HUES6 (cell line): ENCODE measurements around the gene FTCD.

ENCODE experiments used
- H3K27ac ChIP-seq: 2 replicates; pipeline ENCODE4 v1.7.0; 2013; ENCODE audit warnings: low read depth, mild to moderate bottlenecking, low read length, inconsistent platforms
- H3K27me3 ChIP-seq: 2 replicates; pipeline ENCODE4 v1.6.1; 2013; ENCODE audit warnings: low read length; ENCODE audit not compliant: control insufficient read depth, insufficient read depth
- H3K36me3 ChIP-seq: 2 replicates; pipeline ENCODE4 v1.6.1; 2013; ENCODE audit warnings: low read length; ENCODE audit not compliant: control insufficient read depth, insufficient read depth
- H3K4me1 ChIP-seq: 2 replicates; pipeline ENCODE4 v1.6.1; 2013; ENCODE audit warnings: low read length; ENCODE audit not compliant: control insufficient read depth, insufficient read depth
- H3K4me3 ChIP-seq: 2 replicates; pipeline ENCODE4 v1.5.1; 2013; ENCODE audit warnings: low read depth, low read length
- H3K9ac ChIP-seq: one replicate; pipeline ENCODE4 v1.6.1; 2013; ENCODE audit warnings: mild to moderate bottlenecking, low read length
- H3K9me3 ChIP-seq: 2 replicates; pipeline ENCODE4 v1.6.1; 2013; ENCODE audit warnings: low read depth, low read length; ENCODE audit not compliant: control insufficient read depth, insufficient read depth

Gene FTCD

GRCh38 chr21:46124926-46125845 lies 30.2 kb downstream of the FTCD start:
- Histone ChIP-seq H3K4me1 (no peaks in the 10 kb centered on the region; the same call in 1 of the 2 replicates), H3K36me3 (peaks cover 78% of the 10 kb centered on the region), H3K9ac (no peak overlapping the region), H3K9me3 (no peaks in the 10 kb centered on the region), H3K27me3 (no peaks in the 10 kb centered on the region), H3K27ac (no peak overlapping the region), H3K4me3 (no peak overlapping the region)

GRCh38 chr21:46124083-46124925 lies 31.1 kb downstream of the FTCD start:
- Histone ChIP-seq H3K9ac (no peak overlapping the region), H3K4me1 (no peaks in the 10 kb centered on the region; the same call in 1 of the 2 replicates), H3K27ac (no peak overlapping the region), H3K27me3 (no peaks in the 10 kb centered on the region), H3K36me3 (peaks cover 84% of the 10 kb centered on the region), H3K9me3 (no peaks in the 10 kb centered on the region), H3K4me3 (no peak overlapping the region)

DNA sequence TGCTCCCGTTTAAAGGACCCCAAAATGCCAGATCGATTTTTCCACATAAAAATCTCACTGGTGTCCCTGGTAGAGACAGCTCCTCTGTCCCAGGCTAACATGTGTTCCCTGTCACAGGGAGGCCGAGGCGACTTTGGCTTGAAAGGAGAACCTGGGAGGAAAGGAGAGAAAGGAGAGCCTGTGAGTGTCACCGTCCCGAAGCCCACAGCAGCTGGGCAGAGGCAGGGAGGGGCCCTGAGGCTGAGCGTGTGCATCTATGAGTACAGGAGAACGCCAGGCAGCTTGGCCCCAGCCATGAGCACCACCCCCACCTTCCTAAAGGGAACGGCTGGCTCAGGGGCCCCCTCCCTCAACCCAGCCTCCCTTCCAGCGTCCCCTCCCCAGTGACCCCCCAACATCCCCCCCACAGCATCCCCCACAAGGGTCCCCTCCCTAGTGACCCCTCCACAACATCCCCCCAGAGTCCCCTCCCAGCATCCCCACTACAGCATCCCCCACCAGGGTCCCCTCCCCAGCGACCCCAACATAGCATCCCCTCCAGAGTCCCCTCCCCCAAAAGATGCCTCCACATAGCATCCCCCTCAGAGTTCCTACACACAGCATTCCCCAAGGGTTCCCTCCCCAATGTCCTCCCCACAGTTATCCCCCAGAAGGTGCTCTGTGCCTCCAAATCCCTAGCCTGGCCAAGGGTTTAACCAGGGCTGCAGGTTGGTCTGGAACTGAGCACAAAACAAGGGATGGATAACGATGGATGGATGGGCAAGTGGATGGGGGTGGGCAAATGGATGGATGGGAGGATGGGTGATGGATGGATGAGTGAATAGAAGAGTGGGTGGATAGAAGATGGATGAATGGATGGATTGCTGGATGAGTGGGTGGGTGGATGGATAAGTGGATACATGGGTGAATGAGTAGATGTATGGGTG lies 32.4 kb downstream of the FTCD start:
- no peak overlapping the region for H3K9ac ChIP-seq
- H3K4me1 ChIP-seq = no peaks in the 10 kb centered on the region
- no peak overlapping the region for H3K27ac ChIP-seq
- H3K36me3 ChIP-seq = peaks cover 92% of the 10 kb centered on the region
- no peak overlapping the region for H3K4me3 ChIP-seq
- H3K9me3 ChIP-seq = no peaks in the 10 kb centered on the region
- H3K27me3 ChIP-seq = no peaks in the 10 kb centered on the region

GRCh38 chr21:46122237-46122671 lies 33.1 kb downstream of the FTCD start:
- H3K9me3 ChIP-seq = no peaks in the 10 kb centered on the region
- no peaks in the 10 kb centered on the region for H3K27me3 ChIP-seq
- H3K4me1 ChIP-seq = no peaks in the 10 kb centered on the region
- H3K4me3 ChIP-seq = no peak overlapping the region
- H3K27ac ChIP-seq = no peak overlapping the region
- no peak overlapping the region for H3K9ac ChIP-seq
- H3K36me3 ChIP-seq = peaks cover 92% of the 10 kb centered on the region

DNA sequence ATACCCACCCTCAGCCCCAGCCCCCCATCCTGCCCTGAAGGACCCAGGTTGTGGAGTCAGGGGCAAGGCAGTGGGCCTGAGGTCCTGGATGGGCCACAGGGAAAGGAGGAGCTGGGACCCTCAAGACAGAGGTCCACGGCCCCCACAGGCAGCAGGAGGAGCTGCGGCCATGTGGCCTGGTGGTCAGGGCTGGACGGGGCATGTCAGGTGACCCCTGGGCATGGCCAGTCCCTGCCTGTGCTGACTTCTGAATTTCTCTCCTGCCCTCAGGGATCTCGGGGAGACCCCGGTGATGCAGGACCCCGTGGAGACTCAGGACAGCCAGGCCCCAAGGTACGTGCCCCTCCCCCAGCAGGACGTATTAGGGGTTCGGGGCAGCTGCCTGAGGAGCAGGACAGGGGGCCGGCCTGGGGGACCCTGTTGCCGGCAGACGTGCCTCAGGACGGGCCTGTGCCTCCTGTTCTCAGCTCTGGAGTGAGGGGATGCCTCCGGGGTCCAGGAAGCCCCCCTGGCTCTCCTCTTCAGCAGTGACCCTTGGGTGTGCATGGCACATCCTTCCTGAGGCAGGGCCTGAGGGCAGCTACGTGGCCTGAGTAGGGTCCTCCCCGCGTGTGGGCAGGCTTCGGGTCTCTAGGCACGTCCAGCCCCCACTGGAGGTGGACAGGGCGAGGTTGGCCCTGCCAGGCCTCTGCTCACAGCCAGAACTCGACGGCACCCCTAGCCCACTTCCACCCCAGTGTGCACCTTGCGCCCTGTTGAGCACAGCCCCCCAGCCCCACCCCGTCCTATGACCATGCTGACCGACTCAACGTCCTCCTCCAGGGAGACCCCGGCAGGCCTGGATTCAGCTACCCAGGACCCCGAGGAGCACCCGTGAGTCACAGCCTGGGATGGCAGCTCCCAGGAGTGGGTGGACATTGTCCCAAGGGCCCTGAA lies 33.8 kb downstream of the FTCD start:
- H3K36me3 ChIP-seq = peaks cover 92% of the 10 kb centered on the region

DNA sequence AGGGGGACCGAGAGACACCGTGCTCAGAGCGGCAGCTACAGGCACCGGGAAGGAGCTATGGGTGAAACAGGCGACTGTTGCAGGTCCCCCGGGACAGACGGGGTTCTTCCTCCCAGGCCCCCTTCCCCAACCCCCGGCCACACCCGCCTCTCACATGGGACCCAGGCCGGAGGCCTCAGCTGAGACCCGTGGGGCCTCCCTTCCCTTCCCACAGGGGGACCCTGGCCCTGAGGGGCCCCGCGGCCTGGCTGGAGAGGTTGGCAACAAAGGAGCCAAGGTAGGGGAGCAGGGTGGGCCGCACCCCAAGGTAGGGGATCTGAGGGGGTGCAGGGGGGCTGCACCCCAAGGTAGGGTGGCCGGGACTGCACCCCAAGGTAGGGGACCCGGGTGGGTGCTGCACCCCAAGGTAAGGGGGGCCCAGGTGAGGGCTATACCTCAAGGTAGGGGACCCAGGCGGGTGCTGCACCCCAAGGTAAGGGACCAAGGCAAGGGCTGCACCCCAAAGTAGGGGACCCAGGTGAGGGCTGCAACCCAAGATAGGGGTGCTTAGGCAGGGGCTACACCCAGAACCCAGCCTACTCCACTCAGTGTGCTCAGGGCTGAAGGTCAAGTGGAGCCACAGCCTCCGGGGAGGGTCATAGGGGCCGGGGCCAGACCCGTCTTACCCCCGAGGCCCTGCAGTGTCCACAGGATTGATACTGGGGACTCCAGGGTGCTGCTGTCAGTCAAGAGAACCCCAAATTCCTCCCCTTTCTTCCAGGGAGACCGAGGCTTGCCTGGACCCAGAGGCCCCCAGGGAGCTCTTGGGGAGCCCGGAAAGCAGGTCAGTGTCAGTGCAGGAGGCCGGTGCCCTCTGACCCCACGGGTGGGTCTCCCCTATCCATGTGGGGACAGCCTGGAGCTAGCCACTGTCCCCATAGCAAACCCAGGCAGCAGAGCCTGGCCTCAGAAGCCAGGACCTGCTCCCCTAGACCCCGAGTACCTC lies 34.8 kb downstream of the FTCD start:
- Histone ChIP-seq H3K36me3 (peaks cover 92% of the 10 kb centered on the region), H3K9me3 (no peaks in the 10 kb centered on the region), H3K9ac (no peak overlapping the region), H3K4me1 (no peaks in the 10 kb centered on the region), H3K27me3 (no peaks in the 10 kb centered on the region), H3K4me3 (no peak overlapping the region), H3K27ac (no peak overlapping the region)

More for the DNA sequence above, 33.8 kb downstream of the FTCD start:
- H3K27ac ChIP-seq = no peak overlapping the region
- no peaks in the 10 kb centered on the region for H3K4me1 ChIP-seq
- no peak overlapping the region for H3K4me3 ChIP-seq
- H3K9me3 ChIP-seq = no peaks in the 10 kb centered on the region
- no peaks in the 10 kb centered on the region for H3K27me3 ChIP-seq
- no peak overlapping the region for H3K9ac ChIP-seq

DNA sequence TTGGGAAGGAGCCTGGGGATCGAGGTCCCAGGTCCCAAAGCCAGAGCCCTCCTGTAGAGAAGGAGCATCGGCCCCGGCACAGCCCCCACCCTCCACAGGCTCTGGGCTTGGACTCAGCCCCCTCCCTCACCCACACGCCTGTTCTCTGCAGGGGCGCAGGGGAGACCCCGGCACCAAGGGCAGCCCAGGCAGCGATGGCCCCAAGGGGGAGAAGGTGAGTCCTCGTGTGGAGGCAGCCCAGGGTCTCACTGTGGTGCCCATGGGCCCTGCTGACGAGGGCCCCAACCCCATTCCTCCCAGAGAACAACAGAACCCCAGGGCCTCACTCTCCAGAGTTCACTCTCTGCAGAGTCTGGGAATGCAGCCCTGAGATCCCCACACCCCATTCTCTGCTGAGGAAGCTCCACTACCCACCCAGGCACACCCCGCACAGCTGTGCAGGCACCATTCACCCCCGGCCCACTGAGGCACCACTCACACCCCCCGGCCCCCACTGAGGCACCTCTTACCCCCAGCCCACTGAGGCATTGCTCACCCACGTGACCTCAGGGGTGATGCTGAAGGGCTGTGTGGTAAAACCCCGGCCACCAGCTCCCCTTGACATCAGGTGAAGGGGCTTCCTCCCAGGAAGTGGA lies 35.6 kb downstream of the FTCD start:
- Histone ChIP-seq H3K4me3 (no peak overlapping the region), H3K36me3 (peaks cover 92% of the 10 kb centered on the region), H3K27me3 (no peaks in the 10 kb centered on the region), H3K9ac (no peak overlapping the region), H3K27ac (no peak overlapping the region), H3K9me3 (peaks cover 4% of the 10 kb centered on the region), H3K4me1 (no peaks in the 10 kb centered on the region)

- Histone ChIP-seq H3K9ac (no peak overlapping the region), H3K27me3 (no peaks in the 10 kb centered on the region), H3K4me3 (no peak overlapping the region), H3K36me3 (peaks cover 92% of the 10 kb centered on the region), H3K27ac (no peak overlapping the region), H3K9me3 (peaks cover 7% of the 10 kb centered on the region), H3K4me1 (no peaks in the 10 kb centered on the region)
Measured at GRCh38 chr21:46119144-46119636, 36.2 kb downstream of the FTCD start.
